GM12873 (cell line): ENCODE measurements around the gene EMC7.

Source experiments
- TF ChIP-seq, protein P1 (sequence below): IDR thresholded peaks from 2 replicates; pipeline ENCODE4 v1.5.1; 2012; ENCODE audit warnings: low read depth, mild to moderate bottlenecking, moderate library complexity, low read length, control low read depth; ENCODE audit not compliant: insufficient read depth; ENCODE audit errors: missing control alignments

EMC7 gene

DNA sequence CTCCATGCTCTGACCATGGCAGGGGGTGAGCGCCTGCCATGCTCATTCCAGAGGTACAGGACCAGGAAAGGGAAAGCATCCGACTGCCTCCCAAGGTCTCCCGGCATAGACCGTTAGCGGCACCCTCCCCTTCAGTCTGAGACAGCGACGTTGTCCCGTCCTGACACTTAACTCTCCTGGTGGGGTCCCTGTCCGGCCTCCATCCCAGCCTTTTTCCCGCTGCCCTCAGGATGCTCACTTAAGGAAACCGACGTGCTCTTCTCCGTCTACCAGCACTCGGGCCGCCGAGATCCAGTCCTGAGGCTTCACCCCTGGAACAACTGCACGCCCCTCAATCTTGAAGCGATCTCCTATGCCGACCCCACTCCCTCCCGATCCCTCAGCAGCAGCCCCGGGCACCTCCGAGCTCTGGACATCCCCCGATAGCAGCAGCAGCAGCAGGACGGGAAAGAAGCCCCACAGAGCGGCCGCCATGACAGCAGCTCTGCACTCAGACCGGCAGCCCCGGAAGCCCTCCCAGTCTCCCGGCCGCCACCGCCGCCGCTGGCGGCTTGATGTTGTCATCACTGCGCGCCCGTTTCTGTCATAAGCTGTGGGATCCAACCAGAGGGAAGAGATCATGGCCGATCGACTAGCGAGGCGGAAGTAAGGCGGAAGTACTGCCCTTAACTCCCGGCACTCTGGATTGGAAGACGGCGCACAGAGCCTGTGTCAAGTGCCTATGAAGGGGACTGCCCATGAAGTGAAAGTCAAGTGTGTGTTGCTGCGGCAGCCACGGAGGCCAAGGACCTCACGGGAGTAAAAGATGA lies at the start of gene EMC7, which contains the start of gene PGBD4:
Gene EMC7 (minus strand): TSS at position 497 of the 809 bp plus-strand sequence. CDS start 23 bp downstream, at position 474.
Gene PGBD4 (plus strand): TSS at position 718 of the 809 bp plus-strand sequence. CDS start 449 bp downstream, outside the sequence.
- TF ChIP-seq, protein P1, sequence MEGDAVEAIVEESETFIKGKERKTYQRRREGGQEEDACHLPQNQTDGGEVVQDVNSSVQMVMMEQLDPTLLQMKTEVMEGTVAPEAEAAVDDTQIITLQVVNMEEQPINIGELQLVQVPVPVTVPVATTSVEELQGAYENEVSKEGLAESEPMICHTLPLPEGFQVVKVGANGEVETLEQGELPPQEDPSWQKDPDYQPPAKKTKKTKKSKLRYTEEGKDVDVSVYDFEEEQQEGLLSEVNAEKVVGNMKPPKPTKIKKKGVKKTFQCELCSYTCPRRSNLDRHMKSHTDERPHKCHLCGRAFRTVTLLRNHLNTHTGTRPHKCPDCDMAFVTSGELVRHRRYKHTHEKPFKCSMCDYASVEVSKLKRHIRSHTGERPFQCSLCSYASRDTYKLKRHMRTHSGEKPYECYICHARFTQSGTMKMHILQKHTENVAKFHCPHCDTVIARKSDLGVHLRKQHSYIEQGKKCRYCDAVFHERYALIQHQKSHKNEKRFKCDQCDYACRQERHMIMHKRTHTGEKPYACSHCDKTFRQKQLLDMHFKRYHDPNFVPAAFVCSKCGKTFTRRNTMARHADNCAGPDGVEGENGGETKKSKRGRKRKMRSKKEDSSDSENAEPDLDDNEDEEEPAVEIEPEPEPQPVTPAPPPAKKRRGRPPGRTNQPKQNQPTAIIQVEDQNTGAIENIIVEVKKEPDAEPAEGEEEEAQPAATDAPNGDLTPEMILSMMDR, result no peak

DNA sequence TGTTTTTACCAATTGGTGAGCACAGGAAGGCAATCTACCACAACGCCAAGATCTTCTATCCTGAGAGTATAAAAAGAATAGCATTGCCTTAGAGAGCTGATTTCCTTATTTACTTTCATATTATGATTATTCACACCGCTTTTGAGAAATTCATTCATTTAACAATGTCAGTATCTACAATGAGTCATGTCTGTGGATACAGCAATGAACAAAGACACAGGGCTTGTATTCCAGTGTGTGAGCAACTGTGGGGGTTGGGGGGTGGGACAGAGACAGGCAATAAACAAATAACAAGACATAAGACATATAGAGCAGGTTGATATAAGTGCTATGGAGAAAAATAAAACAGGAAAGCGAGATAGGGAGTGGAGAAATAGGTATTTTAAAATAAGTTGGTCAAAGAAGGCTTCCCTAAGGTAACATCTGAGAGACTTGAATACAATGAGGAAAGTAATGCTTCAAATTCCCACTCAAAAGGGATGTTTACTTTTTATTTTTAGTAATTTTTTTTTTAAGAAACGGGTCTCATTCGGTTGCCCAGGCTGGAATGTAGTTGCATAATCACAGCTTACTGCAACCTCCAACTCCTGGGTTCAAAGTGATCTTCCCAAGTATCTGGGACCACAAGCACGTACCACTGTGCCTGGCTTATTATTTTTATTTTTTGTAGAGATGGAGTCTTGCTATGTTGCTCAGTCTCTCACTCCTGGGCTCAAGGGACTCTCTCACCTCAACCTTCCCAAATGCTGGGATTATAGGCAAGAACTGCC lies 45.9 kb upstream of the EMC7 start:
- TF ChIP-seq, protein P1, result no peak

DNA sequence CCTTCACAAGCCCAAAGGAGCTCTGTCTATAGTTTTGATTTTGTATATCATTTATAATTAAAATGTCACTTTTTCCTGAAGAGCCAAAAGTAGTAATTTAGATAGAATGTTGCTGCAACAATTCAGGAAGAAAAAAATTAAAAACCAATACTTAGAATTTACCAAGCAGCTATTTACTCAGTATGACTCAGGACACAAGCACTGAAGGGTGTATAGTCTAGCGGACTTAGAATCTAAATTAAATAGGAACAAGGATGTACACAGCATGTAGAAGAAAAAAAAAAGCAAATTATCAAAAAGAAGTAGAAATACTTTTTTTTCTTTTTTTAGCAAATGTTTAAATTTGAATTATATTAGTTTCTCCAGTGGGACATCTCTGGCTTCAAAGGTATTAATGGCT lies 31.8 kb upstream of the EMC7 start:
- TF ChIP-seq, protein P1, result no peak

DNA sequence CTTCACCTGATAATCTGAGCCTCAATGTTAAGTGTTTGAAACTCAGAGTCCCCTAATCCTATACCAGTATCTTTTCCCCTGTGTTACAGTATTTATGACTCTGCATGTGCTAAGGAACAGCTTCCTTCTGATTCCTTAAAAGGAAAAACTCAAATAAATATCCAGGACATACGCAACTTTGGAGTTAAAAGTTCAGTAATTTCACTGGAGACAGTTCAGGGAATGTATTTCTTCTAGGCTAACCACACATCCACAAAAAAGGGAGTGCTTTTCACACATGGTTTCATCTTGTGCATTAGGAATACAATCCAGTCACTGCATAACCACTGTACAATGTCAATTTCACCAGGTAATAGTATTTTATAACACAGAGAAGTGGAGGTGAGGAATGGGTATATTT lies 31.2 kb upstream of the EMC7 start:
- TF ChIP-seq, protein P1, result no peak

DNA sequence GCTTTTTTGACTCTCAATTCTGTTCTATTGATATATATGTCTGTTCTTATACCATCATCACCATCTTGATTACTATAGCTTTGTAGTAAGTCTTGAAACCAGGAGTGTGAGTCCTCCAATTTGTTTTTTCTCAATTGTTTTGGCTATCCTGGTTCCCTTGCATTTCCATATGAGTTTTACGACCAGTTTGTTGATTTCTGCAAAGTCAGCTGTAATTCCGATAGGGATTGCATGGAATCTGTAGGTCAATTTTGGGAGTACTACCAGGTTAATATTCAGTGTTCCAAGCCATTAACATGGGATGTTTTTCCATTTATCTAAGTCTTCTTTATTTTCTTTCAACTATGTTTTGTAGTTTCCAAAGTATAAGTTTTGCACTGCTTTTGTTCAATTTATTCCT lies 27.2 kb upstream of the EMC7 start:
- TF ChIP-seq, protein P1, result no peak

DNA sequence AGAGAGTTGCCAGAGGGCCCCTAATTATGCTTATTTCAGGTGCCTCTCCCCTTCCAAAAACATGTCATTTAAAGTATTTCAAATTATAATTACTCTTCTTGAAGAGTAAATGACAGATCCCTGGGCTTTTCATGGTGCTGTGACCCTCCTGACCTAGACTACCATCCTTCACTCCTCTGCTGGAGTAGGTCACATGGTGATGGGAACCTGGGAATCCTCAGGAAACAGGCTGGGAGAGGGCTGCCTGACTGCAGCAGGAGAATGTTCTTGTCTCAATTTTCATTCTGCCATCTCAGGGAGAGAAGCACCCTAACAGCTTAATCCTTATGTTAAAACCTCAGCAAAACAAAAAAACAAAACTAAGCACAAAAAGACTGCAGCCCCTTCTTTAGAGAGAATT lies 24.9 kb upstream of the EMC7 start:
- TF ChIP-seq, protein P1, result no peak

DNA sequence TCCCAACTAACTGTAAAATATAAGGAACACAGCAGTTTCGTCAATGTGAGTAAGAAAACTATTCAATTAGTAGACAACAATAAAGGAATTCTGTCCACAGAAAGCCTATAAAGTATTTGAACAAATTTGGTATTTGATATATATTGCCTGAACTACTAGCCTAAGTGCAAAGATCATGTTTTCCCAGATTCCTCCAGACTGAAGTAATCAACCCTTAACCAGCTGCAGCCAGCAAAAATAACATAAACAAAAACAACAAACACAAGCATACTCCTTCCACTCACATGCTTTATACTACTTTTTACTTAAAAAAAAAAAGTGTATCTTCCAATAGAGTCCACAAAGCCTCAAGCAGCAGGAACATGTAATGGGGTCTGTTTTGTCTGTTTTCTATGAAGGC lies 24.3 kb upstream of the EMC7 start:
- TF ChIP-seq, protein P1, result no peak
